Activated gamma-delta T cell treated with Interleukin-2 at 50 U/mL for 16 hours (primary cell): Measurements from ENCODE around the gene FAM153A.
"Not testable (repeated sequence)": the region's sequence is repeated elsewhere in the genome, so short reads cannot be mapped to it uniquely, and the experiment has no call there.

Source experiments
- DNase-seq: peaks from one replicate; pipeline ENCODE4 v3.0.0-alpha.2; 2020

The FAM153A gene

GRCh38 chr5:177723831-177724485 is 58.7 kb downstream of the FAM153A start:
- not testable (repeated sequence) for DNase-seq

- DNase-seq, result not testable (repeated sequence)
These were observed 59.9 kb downstream of the FAM153A start for GRCh38 chr5:177722829-177723228.

GRCh38 chr5:177719989-177720388 is 62.7 kb downstream of the FAM153A start:
- DNase-seq, result not testable (repeated sequence)

GRCh38 chr5:177715423-177715822 is 67.3 kb downstream of the FAM153A start:
- not testable (repeated sequence) for DNase-seq

GRCh38 chr5:177696100-177696499 is 86.6 kb downstream of the FAM153A start:
- not testable (repeated sequence) for DNase-seq

GRCh38 chr5:177695356-177695930 is 87.3 kb downstream of the FAM153A start:
- not testable (repeated sequence) for DNase-seq

- not testable (repeated sequence) for DNase-seq
These were observed 88.2 kb downstream of the FAM153A start for GRCh38 chr5:177694518-177694835.

- not testable (repeated sequence) for DNase-seq
These were observed 88.8 kb downstream of the FAM153A start for GRCh38 chr5:177693671-177694517.

- DNase-seq, result not testable (repeated sequence)
These were observed 89.7 kb downstream of the FAM153A start for GRCh38 chr5:177692969-177693368.

GRCh38 chr5:177692507-177692906 is 90.2 kb downstream of the FAM153A start:
- not testable (repeated sequence) for DNase-seq

GRCh38 chr5:177689011-177689610 is 93.6 kb downstream of the FAM153A start:
- not testable (repeated sequence) for DNase-seq

- not testable (repeated sequence) for DNase-seq
These were observed 94.6 kb downstream of the FAM153A start for GRCh38 chr5:177688091-177688490.

GRCh38 chr5:177681920-177682319 is 100.8 kb downstream of the FAM153A start:
- DNase-seq, result not testable (repeated sequence)
